ENCODE data around the gene TTBK2. TPM values are rescaled to one million over a fixed set of nuclear protein-coding genes. Genes with fewer than 3 reads are reported as not detected.

The TTBK2 gene
- total RNA-seq, 2 experiments from 2014 or later: 17.5 to 20.1 TPM

- no peaks in the 10 kb centered on the region for H3K9me3 Mint-ChIP-seq
- no peak for TF ChIP-seq CTCF (IDR thresholded peaks at IDR 0.05)
- no peaks in the 10 kb centered on the region for H3K4me1 Mint-ChIP-seq (ENCODE audit: low read depth)
- no peaks in the 10 kb centered on the region for H3K27me3 Mint-ChIP-seq
- DNase-seq (no peak), ATAC-seq (ENCODE audit: poor library complexity) (no peak)
- ChIA-PET POLR2A (no interaction called here), CTCF (no interaction called here)
- Histone ChIP-seq H3K27me3 (ENCODE audit: control insufficient read depth in 1 of 2, insufficient read depth in 2 of 2, low read length in 2 of 2) (no peaks in the 10 kb centered on the region), H3K4me1 (ENCODE audit: insufficient read depth, low read length) (no peaks in the 10 kb centered on the region), H3K36me3 (ENCODE audit: insufficient read depth, low read length) (peaks cover 35% of the 10 kb centered on the region), H3K4me3 (ENCODE audit: low read length) (no peak overlapping the region), H3K27ac (ENCODE audit: low read depth in 1 of 2, low read length in 2 of 2) (no peak overlapping the region), H3K9me3 (ENCODE audit: control insufficient read depth in 1 of 2, insufficient read depth in 1 of 2, low read length in 2 of 2) (no peaks in the 10 kb centered on the region)
- intact Hi-C loops (cut with DNase I, micrococcal nuclease): no loop called here
- H3K4me3 Mint-ChIP-seq: no peak overlapping the region
- no peak overlapping the region for H3K27ac Mint-ChIP-seq
- peaks cover 43% of the 10 kb centered on the region for H3K36me3 Mint-ChIP-seq (ENCODE audit: low read depth)
Observed at GRCh38 chr15:42720071-42720470, 200.5 kb downstream of the TTBK2 start.

- H3K27ac ChIP-seq (ENCODE audit: low read depth in 1 of 2, low read length in 2 of 2): no peak overlapping the region
- no peak for TF ChIP-seq CTCF (IDR thresholded peaks at IDR 0.05)
- no peak for DNase-seq
- H3K36me3 ChIP-seq (ENCODE audit: insufficient read depth, low read length): peaks cover 25% of the 10 kb centered on the region
- H3K4me1 ChIP-seq (ENCODE audit: insufficient read depth, low read length): no peaks in the 10 kb centered on the region
- H3K36me3 Mint-ChIP-seq (ENCODE audit: low read depth): peaks cover 33% of the 10 kb centered on the region
- CTCF ChIA-PET: no interaction called here
- no peaks in the 10 kb centered on the region for H3K9me3 ChIP-seq (ENCODE audit: control insufficient read depth in 1 of 2, insufficient read depth in 1 of 2, low read length in 2 of 2)
- H3K4me1 Mint-ChIP-seq (ENCODE audit: low read depth): no peaks in the 10 kb centered on the region
- no peak overlapping the region for H3K27ac Mint-ChIP-seq
- no peak for ATAC-seq (ENCODE audit: poor library complexity)
- POLR2A ChIA-PET: no interaction called here
- no peak overlapping the region for H3K4me3 Mint-ChIP-seq
- no peaks in the 10 kb centered on the region for H3K27me3 Mint-ChIP-seq
- no peaks in the 10 kb centered on the region for H3K9me3 Mint-ChIP-seq
- no peaks in the 10 kb centered on the region for H3K27me3 ChIP-seq (ENCODE audit: control insufficient read depth in 1 of 2, insufficient read depth in 2 of 2, low read length in 2 of 2)
- intact Hi-C loops (cut with DNase I, micrococcal nuclease): no loop called here
- no peak overlapping the region for H3K4me3 ChIP-seq (ENCODE audit: low read length)
Observed at GRCh38 chr15:42719043-42719442, 201.5 kb downstream of the TTBK2 start.

- Histone ChIP-seq H3K9me3 (ENCODE audit: control insufficient read depth in 1 of 2, insufficient read depth in 1 of 2, low read length in 2 of 2) (no peaks in the 10 kb centered on the region), H3K36me3 (ENCODE audit: insufficient read depth, low read length) (peaks cover 10% of the 10 kb centered on the region), H3K27ac (ENCODE audit: low read depth in 1 of 2, low read length in 2 of 2) (no peak overlapping the region), H3K4me3 (ENCODE audit: low read length) (no peak overlapping the region), H3K27me3 (ENCODE audit: control insufficient read depth in 1 of 2, insufficient read depth in 2 of 2, low read length in 2 of 2) (no peaks in the 10 kb centered on the region), H3K4me1 (ENCODE audit: insufficient read depth, low read length) (no peaks in the 10 kb centered on the region)
- Mint-ChIP-seq H3K36me3 (ENCODE audit: low read depth) (peaks cover 17% of the 10 kb centered on the region), H3K4me3 (no peak overlapping the region), H3K4me1 (ENCODE audit: low read depth) (no peaks in the 10 kb centered on the region), H3K27me3 (no peaks in the 10 kb centered on the region), H3K9me3 (no peaks in the 10 kb centered on the region), H3K27ac (no peak overlapping the region)
- DNase-seq (no peak), ATAC-seq (ENCODE audit: poor library complexity) (no peak)
- no peak for TF ChIP-seq CTCF (IDR thresholded peaks at IDR 0.05)
- intact Hi-C loops (cut with DNase I, micrococcal nuclease): no loop called here
- POLR2A ChIA-PET: interaction anchor here (0.6 kb wide), 1 partner anchor 34 kb away, joined by 3 read pairs; no protein-coding TSS in a partner anchor
- CTCF ChIA-PET: no interaction called here
Observed at GRCh38 chr15:42716626-42717025, 204.0 kb downstream of the TTBK2 start.

All from CD4-positive, alpha-beta T cell (primary cell).